H9 (cell line): ENCODE results near the gene C5orf15. TPM values are rescaled to one million over a fixed set of nuclear protein-coding genes. Genes with fewer than 3 reads are reported as not detected.

Experiments
- DNase-seq: peaks from one replicate; pipeline ENCODE4 v3.0.0-alpha.2; 2017
- H2AFZ ChIP-seq: one replicate; pipeline ENCODE4 v1.6.1; 2013; ENCODE audit warnings: mild to moderate bottlenecking, low read length, control low read depth, moderate library complexity
- H2AK5ac ChIP-seq: 2 replicates; pipeline ENCODE4 v1.6.1; 2013; ENCODE audit warnings: low read length, control low read depth, mixed read lengths; ENCODE audit not compliant: insufficient read length
- H2BK120ac ChIP-seq: one replicate; pipeline ENCODE4 v1.6.1; 2013; ENCODE audit warnings: low read depth, mild to moderate bottlenecking, low read length, control low read depth, inconsistent platforms; ENCODE audit not compliant: poor library complexity, severe bottlenecking
- H2BK12ac ChIP-seq: 2 replicates; pipeline ENCODE4 v1.6.1; 2013; ENCODE audit warnings: low read length, control low read depth, mixed read lengths, low read depth; ENCODE audit not compliant: insufficient read length
- H2BK15ac ChIP-seq: 2 replicates; pipeline ENCODE4 v1.6.1; 2013; ENCODE audit warnings: low read depth, low read length, control low read depth
- H2BK20ac ChIP-seq: one replicate; pipeline ENCODE4 v1.6.1; 2013; ENCODE audit warnings: low read depth, mild to moderate bottlenecking, low read length, control low read depth, inconsistent platforms; ENCODE audit not compliant: poor library complexity, severe bottlenecking
- H2BK5ac ChIP-seq: 2 replicates; pipeline ENCODE4 v1.6.1; 2013; ENCODE audit warnings: low read length, control low read depth, mixed read lengths; ENCODE audit not compliant: insufficient read length
- H3K14ac ChIP-seq: 2 replicates; pipeline ENCODE4 v1.6.1; 2013; ENCODE audit warnings: low read length, control low read depth; ENCODE audit not compliant: insufficient read depth
- H3K18ac ChIP-seq: 2 replicates; pipeline ENCODE4 v1.6.1; 2013; ENCODE audit warnings: low read depth, mild to moderate bottlenecking, mixed read lengths, low read length, control low read depth; ENCODE audit not compliant: insufficient read length
- H3K23ac ChIP-seq: 2 replicates; pipeline ENCODE4 v1.6.1; 2013; ENCODE audit warnings: low read length, control low read depth, mixed read lengths, low read depth; ENCODE audit not compliant: insufficient read length
- H3K23me2 ChIP-seq: 2 replicates; pipeline ENCODE4 v1.6.1; 2013; ENCODE audit warnings: low read depth, mild to moderate bottlenecking, mixed read lengths, low read length, control low read depth; ENCODE audit not compliant: insufficient read length, poor library complexity, severe bottlenecking
- H3K27ac ChIP-seq: 2 replicates; pipeline ENCODE4 v1.5.1; 2013; ENCODE audit warnings: low read length, control low read depth, mixed read lengths, low read depth; ENCODE audit not compliant: insufficient read length
- H3K27me3 ChIP-seq: 2 replicates; pipeline ENCODE4 v1.6.1; 2013; ENCODE audit warnings: low read length, control low read depth, inconsistent platforms; ENCODE audit not compliant: insufficient read depth
- H3K4ac ChIP-seq: 2 replicates; pipeline ENCODE4 v1.6.1; 2013; ENCODE audit warnings: low read depth, mild to moderate bottlenecking, control low read depth, inconsistent platforms, low read length, moderate library complexity
- H3K4me1 ChIP-seq: 2 replicates; pipeline ENCODE4 v1.6.1; 2013; ENCODE audit warnings: low read length, control low read depth, inconsistent platforms; ENCODE audit not compliant: insufficient read depth
- H3K4me2 ChIP-seq: 2 replicates; pipeline ENCODE4 v1.6.1; 2013; ENCODE audit warnings: low read length, control low read depth, mixed read lengths; ENCODE audit not compliant: insufficient read length, insufficient read depth
- H3K56ac ChIP-seq: 2 replicates; pipeline ENCODE4 v1.6.1; 2013; ENCODE audit warnings: low read depth, mild to moderate bottlenecking, mixed read lengths, low read length, control low read depth; ENCODE audit not compliant: insufficient read length
- H3K79me1 ChIP-seq: 2 replicates; pipeline ENCODE4 v1.6.1; 2013; ENCODE audit warnings: low read depth, mild to moderate bottlenecking, moderate library complexity, low read length, control low read depth, inconsistent platforms; ENCODE audit not compliant: insufficient read depth, poor library complexity, severe bottlenecking
- H3K79me2 ChIP-seq: 2 replicates; pipeline ENCODE4 v1.6.1; 2013; ENCODE audit warnings: low read length, control low read depth, inconsistent platforms; ENCODE audit not compliant: insufficient read depth
- H3K9ac ChIP-seq: 2 replicates; pipeline ENCODE4 v1.6.1; 2013; ENCODE audit warnings: low read length, control low read depth, mixed read lengths; ENCODE audit not compliant: insufficient read length; ENCODE audit errors: extremely low read depth
- H3K9me3 ChIP-seq: one replicate; pipeline ENCODE4 v1.6.1; 2013; ENCODE audit warnings: low read depth, low read length, inconsistent platforms; ENCODE audit not compliant: control insufficient read depth
- H3T11ph ChIP-seq: one replicate; pipeline ENCODE4 v1.6.1; 2013; ENCODE audit warnings: mild to moderate bottlenecking, low read length, control low read depth, inconsistent platforms
- H4K20me1 ChIP-seq: one replicate; pipeline ENCODE4 v1.6.1; 2013; ENCODE audit not compliant: control insufficient read depth, insufficient read length, insufficient read depth
- H4K5ac ChIP-seq: 2 replicates; pipeline ENCODE4 v1.6.1; 2013; ENCODE audit warnings: low read depth, mild to moderate bottlenecking, mixed read lengths, low read length, control low read depth; ENCODE audit not compliant: insufficient read length
- H4K8ac ChIP-seq: replicated peaks from 2 replicates; pipeline ENCODE4 v1.6.1; 2013; ENCODE audit warnings: low read length, control low read depth, mixed read lengths, low read depth; ENCODE audit not compliant: insufficient read length
- H4K91ac ChIP-seq: 2 replicates; pipeline ENCODE4 v1.6.1; 2013; ENCODE audit warnings: low read depth, mild to moderate bottlenecking, moderate library complexity, mixed read lengths, low read length, control low read depth; ENCODE audit not compliant: insufficient read length
- H3K27ac Mint-ChIP-seq, 3 experiments: 2 replicates in 2 of 3; 3 replicates in 1 of 3; pipeline ENCODE4 v1.8.0; 2020 to 2021; ENCODE audit warnings: mixed read lengths in 3 of 3, mild to moderate bottlenecking in 1 of 3, moderate library complexity in 1 of 3
- H3K27me3 Mint-ChIP-seq: 2 replicates; pipeline ENCODE4 v1.8.0; 2021; ENCODE audit warnings: low read depth, mild to moderate bottlenecking, moderate library complexity, mixed read lengths
- H3K36me3 Mint-ChIP-seq, 3 experiments: 2 replicates in 2 of 3; 3 replicates in 1 of 3; pipeline ENCODE4 v1.8.0; 2020 to 2021; ENCODE audit warnings: low read depth in 3 of 3, mixed read lengths in 3 of 3; ENCODE audit not compliant: insufficient read depth in 1 of 3
- H3K4me1 Mint-ChIP-seq, 2 experiments: 2 replicates each; pipeline ENCODE4 v1.8.0; 2020; ENCODE audit warnings: mixed read lengths in 2 of 2
- H3K4me3 Mint-ChIP-seq, 2 experiments: 2 replicates in 1 of 2; 3 replicates in 1 of 2; pipeline ENCODE4 v1.8.0; 2020 to 2021; ENCODE audit warnings: mild to moderate bottlenecking in 2 of 2, mixed read lengths in 2 of 2, moderate library complexity in 1 of 2
- H3K9me3 Mint-ChIP-seq, 2 experiments: 2 replicates in 1 of 2; 3 replicates in 1 of 2; pipeline ENCODE4 v1.8.0; 2020; ENCODE audit warnings: mild to moderate bottlenecking in 2 of 2, mixed read lengths in 2 of 2, moderate library complexity in 1 of 2
- CTCF ChIP-seq: fragments of 200-600 bp; sonication (generic); conservative IDR thresholded peaks from 3 replicates; pipeline ENCODE4 v1.8.0; 2021; ENCODE audit warnings: antibody characterized with exemption, mild to moderate bottlenecking
- WGBS: extraction: QIAGEN DNeasy Blood & Tissue Kit; methylation state at CpG from one replicate; pipeline ENCODE4 v1.1.7; 2013; ENCODE audit warnings: missing lambda C conversion rate, low lambda C conversion rate, mixed read lengths; ENCODE audit not compliant: insufficient read length; ENCODE audit errors: extremely low coverage; 5-methylcytosine and 5-hydroxymethylcytosine counted together
- total RNA-seq: library from RNA; stranded (reverse); gene quantifications from 2 replicates; pipeline ENCODE4 v1.2.1, GENCODE V29; 2021

Gene C5orf15
- total RNA-seq, 1 experiment from 2014 or later, result 33.4 TPM

GRCh38 chr5:133993185-133993936, 24.9 kb upstream of the C5orf15 start:
- Histone ChIP-seq H2BK5ac (no peak overlapping the region), H4K20me1 (peaks cover 5% of the 10 kb centered on the region), H3K23ac (no peak overlapping the region), H2AFZ (no peak overlapping the region), H2BK20ac (no peak overlapping the region), H3K18ac (no peak overlapping the region), H3K56ac (no peak overlapping the region), H3K9me3 (no peaks in the 10 kb centered on the region), H2BK15ac (no peak overlapping the region), H2BK120ac (no peak overlapping the region), H4K8ac (no peak overlapping the region), H2AK5ac (no peak overlapping the region), H3K4ac (no peak overlapping the region), H3K27ac (no peak overlapping the region), H3K4me2 (no peak overlapping the region), H3K14ac (no peak overlapping the region), H3K23me2 (no peaks in the 10 kb centered on the region), H3K4me1 (peaks cover 6% of the 10 kb centered on the region; the same call in 1 of the 2 replicates), H3K79me1 (peaks cover 10% of the 10 kb centered on the region), H3K9ac (no peak overlapping the region), H3T11ph (no peak overlapping the region), H3K79me2 (peaks cover 48% of the 10 kb centered on the region), H2BK12ac (no peak overlapping the region), H4K91ac (no peak overlapping the region), H3K27me3 (no peaks in the 10 kb centered on the region), H4K5ac (no peak overlapping the region)
- DNase-seq, result no peak
- H3K4me1 Mint-ChIP-seq, result peaks cover 29% of the 10 kb centered on the region in 2 experiments
- H3K9me3 Mint-ChIP-seq, result no peaks in the 10 kb centered on the region; a peak in 1 of 5 replicates
- H3K36me3 Mint-ChIP-seq, result peaks cover 15 to 30% (median 27%) of the 10 kb centered on the region in 3 experiments; a peak in 6 of 7 replicates
- no peaks in the 10 kb centered on the region for H3K27me3 Mint-ChIP-seq
- H3K4me3 Mint-ChIP-seq, result no peak overlapping the region
- WGBS, result no CpG with 5 or more reads among the region's 2 CpGs
- no peak for TF ChIP-seq CTCF
- H3K27ac Mint-ChIP-seq, result peak overlapping the region in 2 of 3 experiments; percentile 76 to 80; a peak in 2 of 7 replicates
